GM12878 (cell line): ENCODE data around the gene ATF6.

Experiments used
- CBFB ChIP-seq: IDR thresholded peaks from 2 replicates; pipeline ENCODE4 v1.6.1; 2016; ENCODE audit warnings: antibody characterized with exemption, low read depth
- CREB1 ChIP-seq: IDR thresholded peaks from 2 replicates; pipeline ENCODE4 v1.6.1; 2012; ENCODE audit warnings: low read depth, mild to moderate bottlenecking, inconsistent platforms
- CREM ChIP-seq: IDR thresholded peaks from 2 replicates; pipeline ENCODE4 v1.6.1; 2014; ENCODE audit warnings: antibody characterized with exemption, low read depth
- EZH2 ChIP-seq: IDR thresholded peaks from 2 replicates; pipeline ENCODE4 v1.6.1; 2012; ENCODE audit warnings: low read depth, mild to moderate bottlenecking, control low read depth, inconsistent platforms, low read length, borderline replicate concordance; ENCODE audit not compliant: control insufficient read depth
- FOXM1 ChIP-seq: IDR thresholded peaks from 2 replicates; pipeline ENCODE4 v1.6.1; 2012; ENCODE audit warnings: low read depth, mild to moderate bottlenecking, inconsistent platforms, low read length, moderate library complexity
- PBX3 ChIP-seq: IDR thresholded peaks from 2 replicates; pipeline ENCODE4 v1.6.1; 2011; ENCODE audit warnings: mild to moderate bottlenecking, low read depth, low read length, moderate library complexity; ENCODE audit not compliant: insufficient replicate concordance
- POLR2A ChIP-seq: IDR thresholded peaks from 2 replicates; pipeline ENCODE4 v1.6.1; 2011; ENCODE audit warnings: low read depth, mild to moderate bottlenecking, low read length
- SPI1 ChIP-seq: IDR thresholded peaks from 2 replicates; pipeline ENCODE4 v1.6.1; 2011; ENCODE audit warnings: low read depth, mild to moderate bottlenecking, low read length, moderate library complexity, borderline replicate concordance; ENCODE audit not compliant: insufficient read depth
- USF1 ChIP-seq: IDR thresholded peaks from 2 replicates; pipeline ENCODE4 v1.6.1; 2011; ENCODE audit warnings: borderline replicate concordance, low read depth, mild to moderate bottlenecking, moderate library complexity, mixed read lengths, low read length; ENCODE audit not compliant: insufficient read depth; ENCODE audit errors: extremely low read length
- ZBTB33 ChIP-seq: fragments of 450-650 bp; IDR thresholded peaks from 2 replicates; pipeline ENCODE4 v1.6.1; 2017; ENCODE audit warnings: mild to moderate bottlenecking
- ZBTB40 ChIP-seq: fragments of 450-650 bp; IDR thresholded peaks from 2 replicates; pipeline ENCODE4 v1.6.1; 2016; ENCODE audit warnings: mild to moderate bottlenecking, moderate library complexity, borderline replicate concordance
- ZNF207 ChIP-seq: fragments of 450-650 bp; IDR thresholded peaks from 2 replicates; pipeline ENCODE4 v1.6.1; 2014; ENCODE audit warnings: antibody characterized with exemption, mild to moderate bottlenecking, borderline replicate concordance
- TF ChIP-seq, protein P1 (sequence below): IDR thresholded peaks from 2 replicates; pipeline ENCODE4 v1.6.1; 2012; ENCODE audit warnings: improper control_type of control experiment, low read depth, low read length; ENCODE audit not compliant: insufficient replicate concordance
- TF ChIP-seq, protein P2 (sequence below): IDR thresholded peaks from 2 replicates; pipeline ENCODE4 v1.6.1; 2012; ENCODE audit warnings: low read depth, low read length, improper control_type of control experiment

GRCh38 chr1:161983725-161984124 lies 217.6 kb downstream of the ATF6 start:
- TF ChIP-seq SPI1 (no peak), EZH2 (no peak), PBX3 (no peak), FOXM1 (no peak), ZBTB33 (no peak), USF1 (no peak), POLR2A (no peak), ZNF207 (no peak), CBFB (no peak), CREB1 (no peak), CREM (no peak), ZBTB40 (no peak)
- TF ChIP-seq, protein P1, sequence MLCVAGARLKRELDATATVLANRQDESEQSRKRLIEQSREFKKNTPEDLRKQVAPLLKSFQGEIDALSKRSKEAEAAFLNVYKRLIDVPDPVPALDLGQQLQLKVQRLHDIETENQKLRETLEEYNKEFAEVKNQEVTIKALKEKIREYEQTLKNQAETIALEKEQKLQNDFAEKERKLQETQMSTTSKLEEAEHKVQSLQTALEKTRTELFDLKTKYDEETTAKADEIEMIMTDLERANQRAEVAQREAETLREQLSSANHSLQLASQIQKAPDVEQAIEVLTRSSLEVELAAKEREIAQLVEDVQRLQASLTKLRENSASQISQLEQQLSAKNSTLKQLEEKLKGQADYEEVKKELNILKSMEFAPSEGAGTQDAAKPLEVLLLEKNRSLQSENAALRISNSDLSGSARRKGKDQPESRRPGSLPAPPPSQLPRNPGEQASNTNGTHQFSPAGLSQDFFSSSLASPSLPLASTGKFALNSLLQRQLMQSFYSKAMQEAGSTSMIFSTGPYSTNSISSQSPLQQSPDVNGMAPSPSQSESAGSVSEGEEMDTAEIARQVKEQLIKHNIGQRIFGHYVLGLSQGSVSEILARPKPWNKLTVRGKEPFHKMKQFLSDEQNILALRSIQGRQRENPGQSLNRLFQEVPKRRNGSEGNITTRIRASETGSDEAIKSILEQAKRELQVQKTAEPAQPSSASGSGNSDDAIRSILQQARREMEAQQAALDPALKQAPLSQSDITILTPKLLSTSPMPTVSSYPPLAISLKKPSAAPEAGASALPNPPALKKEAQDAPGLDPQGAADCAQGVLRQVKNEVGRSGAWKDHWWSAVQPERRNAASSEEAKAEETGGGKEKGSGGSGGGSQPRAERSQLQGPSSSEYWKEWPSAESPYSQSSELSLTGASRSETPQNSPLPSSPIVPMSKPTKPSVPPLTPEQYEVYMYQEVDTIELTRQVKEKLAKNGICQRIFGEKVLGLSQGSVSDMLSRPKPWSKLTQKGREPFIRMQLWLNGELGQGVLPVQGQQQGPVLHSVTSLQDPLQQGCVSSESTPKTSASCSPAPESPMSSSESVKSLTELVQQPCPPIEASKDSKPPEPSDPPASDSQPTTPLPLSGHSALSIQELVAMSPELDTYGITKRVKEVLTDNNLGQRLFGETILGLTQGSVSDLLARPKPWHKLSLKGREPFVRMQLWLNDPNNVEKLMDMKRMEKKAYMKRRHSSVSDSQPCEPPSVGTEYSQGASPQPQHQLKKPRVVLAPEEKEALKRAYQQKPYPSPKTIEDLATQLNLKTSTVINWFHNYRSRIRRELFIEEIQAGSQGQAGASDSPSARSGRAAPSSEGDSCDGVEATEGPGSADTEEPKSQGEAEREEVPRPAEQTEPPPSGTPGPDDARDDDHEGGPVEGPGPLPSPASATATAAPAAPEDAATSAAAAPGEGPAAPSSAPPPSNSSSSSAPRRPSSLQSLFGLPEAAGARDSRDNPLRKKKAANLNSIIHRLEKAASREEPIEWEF: no peak
- TF ChIP-seq, protein P2, sequence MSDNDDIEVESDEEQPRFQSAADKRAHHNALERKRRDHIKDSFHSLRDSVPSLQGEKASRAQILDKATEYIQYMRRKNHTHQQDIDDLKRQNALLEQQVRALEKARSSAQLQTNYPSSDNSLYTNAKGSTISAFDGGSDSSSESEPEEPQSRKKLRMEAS: no peak
